K562 (cell line): ENCODE results near the gene ATCAY. TPM values are rescaled to one million over a fixed set of nuclear protein-coding genes. Genes with fewer than 3 reads are reported as not detected.
A peak's percentile ranks its signal among the peaks of the same experiment; 100 is the strongest.

Experiments used
- ATAC-seq: fragments of 200-7000 bp; cut with Tn5 transposase; 3 replicates; pipeline ENCODE4 v1.9.1; 2020; ENCODE audit warnings: moderate library complexity
- BruUV-seq: library from RNA; stranded (reverse); fragments of 400-500 nt; replicated peaks from 2 replicates; lab custom pipeline; 2021; lab: Mats Ljungman, UMichigan
- CTCF ChIA-PET: fragments of 300-600 bp; formaldehyde crosslinking; extraction: SDS; loops from one replicate; lab custom pipeline; 2021; ENCODE audit warnings: low intra/inter-chr PET ratio; lab: Yijun Ruan, JAX
- POLR2A ChIA-PET: fragments of 300-600, 350-650 bp; sonication (Branson Sonifier 250); formaldehyde crosslinking; extraction: SDS; loops from one replicate; lab custom pipeline; 2021; ENCODE audit warnings: antibody characterized with exemption, inconsistent platforms; lab: Yijun Ruan, JAX
- DNase-seq, 4 experiments: peaks; one replicate each; pipeline versions ENCODE4 v3.0.0 to v3.0.0-alpha.2; 2011 to 2018; ENCODE audit warnings: low spot score in 3 of 4, mixed read lengths in 3 of 4; ENCODE audit errors: extremely low read depth in 1 of 4
- FAIRE-seq: peaks from 2 replicates; lab custom pipeline; 2011; peaks lifted over from hg19 to GRCh38; lab: Jason Lieb, UNC
- H2AFZ ChIP-seq: 2 replicates; pipeline ENCODE4 v1.6.0; 2011; ENCODE audit warnings: low read depth, low read length, control low read depth, inconsistent platforms
- H3K27ac ChIP-seq: fragments of 200-600 bp; 3 replicates; pipeline ENCODE4 v1.8.0; 2011; ENCODE audit warnings: low read depth, mild to moderate bottlenecking, control low read depth, inconsistent platforms, low read length, moderate library complexity, mixed read lengths; ENCODE audit errors: extremely low read depth
- H3K27me3 ChIP-seq, 2 experiments: fragments of 300-600 bp in 1 of 2; 2 replicates in 1 of 2; 3 replicates in 1 of 2; pipeline versions ENCODE4 v1.6.0 to v1.8.0; 2011; ENCODE audit warnings: inconsistent platforms in 2 of 2, low read length in 2 of 2, mild to moderate bottlenecking in 1 of 2, mixed read lengths in 1 of 2, moderate library complexity in 1 of 2; ENCODE audit not compliant: control insufficient read depth in 2 of 2, insufficient read depth in 2 of 2
- H3K36me3 ChIP-seq: fragments of 300-600 bp; 3 replicates; pipeline ENCODE4 v1.8.0; 2011; ENCODE audit warnings: mild to moderate bottlenecking, low read length, inconsistent platforms; ENCODE audit not compliant: control insufficient read depth, insufficient read depth
- H3K4me1 ChIP-seq, 2 experiments: fragments of 200-600 bp in 1 of 2; replicated peaks in 1 of 2; 2 replicates in 1 of 2; 3 replicates in 1 of 2; pipeline versions ENCODE4 v1.5.1 to v1.8.0; 2011; ENCODE audit warnings: inconsistent platforms in 2 of 2, low read length in 2 of 2, mild to moderate bottlenecking in 1 of 2, mixed read lengths in 1 of 2, moderate library complexity in 1 of 2; ENCODE audit not compliant: control insufficient read depth in 2 of 2, insufficient read depth in 2 of 2
- H3K4me2 ChIP-seq: 2 replicates; pipeline ENCODE4 v1.6.1; 2011; ENCODE audit warnings: low read length, control low read depth, inconsistent platforms, mixed read lengths; ENCODE audit not compliant: insufficient read depth
- H3K4me3 ChIP-seq: fragments of 200-600 bp; sonication (generic), shearing (Covaris generic); 2 replicates; pipeline ENCODE4 v1.5.1; 2016; ENCODE audit warnings: control low read depth, inconsistent platforms
- H3K79me2 ChIP-seq: fragments of 200-600 bp; 3 replicates; pipeline ENCODE4 v1.8.0; 2011; ENCODE audit warnings: low read length, inconsistent platforms; ENCODE audit not compliant: control insufficient read depth, insufficient read depth
- H3K9ac ChIP-seq, 2 experiments: 2 replicates each; pipeline versions ENCODE4 v1.6.0 to v1.6.1; 2011; ENCODE audit warnings: low read depth in 2 of 2, low read length in 2 of 2, control low read depth in 1 of 2, inconsistent platforms in 1 of 2, mild to moderate bottlenecking in 1 of 2, mixed read lengths in 1 of 2; ENCODE audit not compliant: insufficient read depth in 1 of 2
- H3K9me1 ChIP-seq: one replicate; pipeline ENCODE4 v1.6.0; 2011; ENCODE audit warnings: inconsistent platforms, mild to moderate bottlenecking, low read length, moderate library complexity; ENCODE audit not compliant: control insufficient read depth, insufficient read depth
- H3K9me3 ChIP-seq: replicated peaks from 2 replicates; pipeline ENCODE4 v1.5.1; 2011; ENCODE audit warnings: low read depth, low read length, inconsistent platforms; ENCODE audit not compliant: control insufficient read depth, insufficient read depth
- H4K20me1 ChIP-seq: replicated peaks from 2 replicates; pipeline ENCODE4 v1.6.1; 2011; ENCODE audit warnings: low read length, inconsistent platforms, mixed read lengths; ENCODE audit not compliant: control insufficient read depth, insufficient read depth
- DLX4 ChIP-seq: fragments of 250-450 bp; sonication (Bioruptor Pico); IDR thresholded peaks from 2 replicates; pipeline ENCODE4 v1.6.1; 2021; ENCODE audit warnings: mild to moderate bottlenecking
- HCFC1 ChIP-seq: IDR thresholded peaks from 2 replicates; pipeline ENCODE4 v1.6.1; 2012; ENCODE audit warnings: low read depth, low read length, improper control_type of control experiment
- KAT7 ChIP-seq: sonication (generic); formaldehyde crosslinking; IDR thresholded peaks from 2 replicates; pipeline ENCODE4 v1.8.0; 2022; ENCODE audit warnings: missing genetic modification reagents, mild to moderate bottlenecking, borderline replicate concordance
- MGA ChIP-seq: fragments of 450-650 bp; IDR thresholded peaks from 2 replicates; pipeline ENCODE4 v1.6.1; 2016; ENCODE audit warnings: mild to moderate bottlenecking, moderate library complexity
- NFYB ChIP-seq: IDR thresholded peaks from 2 replicates; pipeline ENCODE4 v1.6.1; 2011; ENCODE audit warnings: mild to moderate bottlenecking, moderate library complexity; ENCODE audit not compliant: insufficient read length; ENCODE audit errors: extremely low read depth
- ZNF263 ChIP-seq: sonication (generic); formaldehyde crosslinking; IDR thresholded peaks from 2 replicates; pipeline ENCODE4 v1.8.0; 2022; ENCODE audit warnings: mild to moderate bottlenecking, missing genetic modification reagents, borderline replicate concordance
- ZNF512 ChIP-seq: IDR thresholded peaks from 2 replicates; pipeline ENCODE4 v1.6.1; 2016; ENCODE audit warnings: missing genetic modification characterization, missing compliant biosample characterization
- WGBS: fragments of 100-300 bp; shearing (Covaris generic); methylation state at CpG from one replicate; pipeline ENCODE4 v1.1.6; 2016; ENCODE audit warnings: low coverage, mixed read lengths; ENCODE audit not compliant: insufficient coverage; ENCODE audit errors: missing lambda C conversion rate; 5-methylcytosine and 5-hydroxymethylcytosine counted together
- in situ Hi-C: fragments of 300-500 bp; cut with MboI; formaldehyde crosslinking; loops from 4 replicates; pipeline ENCODE4 v1.15.0; 2018; ENCODE audit warnings: inconsistent platforms, mixed read lengths
- intact Hi-C: fragments of 100-400 bp; cut with micrococcal nuclease; formaldehyde crosslinking; loops from 2 replicates; pipeline ENCODE4 v1.14.2; 2022
- polyA plus RNA-seq, 8 experiments: library from polyadenylated mRNA; depleted of rRNA in 4 of 8; stranded (reverse) in 5 of 8; unstranded in 3 of 8; fragments of >200 nt; fragmentation: Nextera tagmentation in 2 of 8; fragmentation: Illumina TruSeq in 1 of 8; extraction: Ambion mirVana in 2 of 8; extraction: Trizol in 1 of 8; gene quantifications; 2 replicates each; pipeline versions ENCODE4 v1.2.1 to v1.2.3, GENCODE V29; 2011 to 2014; ENCODE audit warnings: inconsistent platforms in 1 of 8, missing spikeins in 1 of 8
- total RNA-seq, 7 experiments: library from RNA; depleted of rRNA in 6 of 7; stranded (reverse); fragments of >200 nt in 6 of 7; fragmentation: Illumina TruSeq in 2 of 7; extraction: Trizol in 2 of 7; gene quantifications; 2 replicates each; pipeline versions ENCODE4 v1.2.1 to v1.2.3, GENCODE V29; 2011 to 2021; ENCODE audit warnings: low replicate concordance in 1 of 7

Gene ATCAY
- total and polyA plus RNA-seq, 9 of the 15 experiments (the other 6 are each of a cell fraction or from before 2014, with no cell fraction given) = not detected

- no peaks in the 10 kb centered on the region for H3K79me2 ChIP-seq
- intact Hi-C loops = no loop called here
- no peak overlapping the region for H3K27ac ChIP-seq
- peak overlapping the region in 1 of 2 experiments; percentile 10; a peak in 1 of 4 replicates for H3K9ac ChIP-seq
- ChIA-PET POLR2A (no interaction called here), CTCF (no interaction called here)
- no peak overlapping the region for H2AFZ ChIP-seq
- FAIRE-seq (no peak), DNase-seq (no peak), ATAC-seq (peak; percentile 49)
- no peaks in the 10 kb centered on the region for H3K36me3 ChIP-seq
- in situ Hi-C loops = no loop called here
- peaks cover 0 to 16% of the 10 kb centered on the region in 2 experiments; a peak in 2 of 5 replicates for H3K4me1 ChIP-seq
- WGBS = 21% methylated on average over 7 of the region's 14 CpGs
- H3K4me2 ChIP-seq = no peak overlapping the region
- no peaks in the 10 kb centered on the region for H3K9me1 ChIP-seq
- no TSS peak for BruUV-seq
- H3K27me3 ChIP-seq = peaks cover 19 to 30% of the 10 kb centered on the region in 2 experiments; a peak in 4 of 5 replicates
- peaks cover 6% of the 10 kb centered on the region for H3K9me3 ChIP-seq
- H3K4me3 ChIP-seq = no peak overlapping the region
- H4K20me1 ChIP-seq = no peaks in the 10 kb centered on the region
- peak; percentile 34; the same call in 1 of the 2 replicates for TF ChIP-seq ZNF512 (tag)
- TF ChIP-seq NFYB = no peak
- TF ChIP-seq MGA = no peak
- no peak for TF ChIP-seq DLX4
- no peak for TF ChIP-seq KAT7 (CRISPR knock-in tag)
- TF ChIP-seq HCFC1 = no peak
- peak; percentile 97 for TF ChIP-seq ZNF263 (CRISPR knock-in tag)
Observed at GRCh38 chr19:3908266-3909054, 28.0 kb downstream of the ATCAY start.
